HL-60 (cell line): ENCODE measurements around the gene MTPN.

Experiments
- DNase-seq, 2 experiments: peaks; one replicate each; pipeline ENCODE4 v3.0.0-alpha.2; 2010 to 2020; ENCODE audit warnings: low read depth in 1 of 2, low spot score in 1 of 2
- H3K27ac ChIP-seq: fragments of 250-450 bp; sonication (Bioruptor Pico); replicated peaks from 2 replicates; pipeline ENCODE4 v1.5.1; 2020; ENCODE audit warnings: mild to moderate bottlenecking, moderate library complexity
- H3K27me3 ChIP-seq: fragments of 250-450 bp; sonication (Bioruptor Pico); 2 replicates; pipeline ENCODE4 v1.5.1; 2021; ENCODE audit warnings: mild to moderate bottlenecking, moderate library complexity; ENCODE audit not compliant: insufficient read depth, poor library complexity, severe bottlenecking
- H3K4me3 ChIP-seq: replicated peaks from 2 replicates; pipeline ENCODE4 v1.5.1; 2011; ENCODE audit warnings: mild to moderate bottlenecking, control low read depth, low read length; ENCODE audit not compliant: insufficient read depth
- GABPA ChIP-seq: IDR thresholded peaks from 2 replicates; pipeline ENCODE4 v1.6.1; 2012; ENCODE audit warnings: low read depth
- POLR2AphosphoS5 ChIP-seq: IDR thresholded peaks from 2 replicates; pipeline ENCODE4 v1.6.1; 2012; ENCODE audit warnings: low read depth
- REST ChIP-seq: IDR thresholded peaks from 2 replicates; pipeline ENCODE4 v1.6.1; 2012; ENCODE audit warnings: low read depth; ENCODE audit not compliant: insufficient replicate concordance
- SPI1 ChIP-seq: IDR thresholded peaks from 2 replicates; pipeline ENCODE4 v1.6.1; 2012; ENCODE audit warnings: low read depth, mild to moderate bottlenecking, borderline replicate concordance
- TF ChIP-seq, protein P1 (sequence below): IDR thresholded peaks from one replicate; pipeline ENCODE4 v1.5.1; 2011; ENCODE audit warnings: low read length, control low read depth, inconsistent platforms; ENCODE audit not compliant: insufficient read depth

The MTPN gene

GRCh38 chr7:135877805-135878204 lies 99.4 kb downstream of the MTPN start:
- TF ChIP-seq GABPA (no peak), SPI1 (no peak), POLR2AphosphoS5 (no peak), REST (no peak)
- TF ChIP-seq, protein P1, sequence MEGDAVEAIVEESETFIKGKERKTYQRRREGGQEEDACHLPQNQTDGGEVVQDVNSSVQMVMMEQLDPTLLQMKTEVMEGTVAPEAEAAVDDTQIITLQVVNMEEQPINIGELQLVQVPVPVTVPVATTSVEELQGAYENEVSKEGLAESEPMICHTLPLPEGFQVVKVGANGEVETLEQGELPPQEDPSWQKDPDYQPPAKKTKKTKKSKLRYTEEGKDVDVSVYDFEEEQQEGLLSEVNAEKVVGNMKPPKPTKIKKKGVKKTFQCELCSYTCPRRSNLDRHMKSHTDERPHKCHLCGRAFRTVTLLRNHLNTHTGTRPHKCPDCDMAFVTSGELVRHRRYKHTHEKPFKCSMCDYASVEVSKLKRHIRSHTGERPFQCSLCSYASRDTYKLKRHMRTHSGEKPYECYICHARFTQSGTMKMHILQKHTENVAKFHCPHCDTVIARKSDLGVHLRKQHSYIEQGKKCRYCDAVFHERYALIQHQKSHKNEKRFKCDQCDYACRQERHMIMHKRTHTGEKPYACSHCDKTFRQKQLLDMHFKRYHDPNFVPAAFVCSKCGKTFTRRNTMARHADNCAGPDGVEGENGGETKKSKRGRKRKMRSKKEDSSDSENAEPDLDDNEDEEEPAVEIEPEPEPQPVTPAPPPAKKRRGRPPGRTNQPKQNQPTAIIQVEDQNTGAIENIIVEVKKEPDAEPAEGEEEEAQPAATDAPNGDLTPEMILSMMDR = no peak
- H3K27me3 ChIP-seq = no peaks in the 10 kb centered on the region
- no peak overlapping the region for H3K4me3 ChIP-seq
- H3K27ac ChIP-seq = no peak overlapping the region
- no peak for DNase-seq
